B cell (primary cell): ENCODE results near the gene UNC5C.

ENCODE experiments used
- CTCF ChIP-seq: fragments of 200-600 bp; IDR thresholded peaks from one replicate; pipeline ENCODE4 v1.8.0; 2022; ENCODE audit warnings: antibody characterized with exemption, mild to moderate bottlenecking
- EZH2 ChIP-seq: IDR thresholded peaks from 2 replicates; pipeline ENCODE4 v1.6.1; 2012; ENCODE audit warnings: borderline replicate concordance, low read depth, mild to moderate bottlenecking, moderate library complexity, low read length; ENCODE audit not compliant: insufficient read depth, poor library complexity, severe bottlenecking

- peak; percentile 13 for TF ChIP-seq CTCF
- no peak for TF ChIP-seq EZH2
These were observed 38.6 kb downstream of the UNC5C start for GRCh38 chr4:95510145-95510544.
